C4-2B (cell line): Measurements from ENCODE around the gene MIPEP.

Experiments
- ZFX ChIP-seq: fragments of 450-650 bp; IDR thresholded peaks from 2 replicates; pipeline ENCODE4 v1.6.1; 2017
- TF ChIP-seq, protein P1 (sequence below): fragments of 450-650 bp; conservative IDR thresholded peaks from 2 replicates; pipeline ENCODE4 v1.5.1; 2017; ENCODE audit warnings: mild to moderate bottlenecking

GRCh38 chr13:23736541-23736940, 152.7 kb downstream of the MIPEP start:
- TF ChIP-seq, protein P1, sequence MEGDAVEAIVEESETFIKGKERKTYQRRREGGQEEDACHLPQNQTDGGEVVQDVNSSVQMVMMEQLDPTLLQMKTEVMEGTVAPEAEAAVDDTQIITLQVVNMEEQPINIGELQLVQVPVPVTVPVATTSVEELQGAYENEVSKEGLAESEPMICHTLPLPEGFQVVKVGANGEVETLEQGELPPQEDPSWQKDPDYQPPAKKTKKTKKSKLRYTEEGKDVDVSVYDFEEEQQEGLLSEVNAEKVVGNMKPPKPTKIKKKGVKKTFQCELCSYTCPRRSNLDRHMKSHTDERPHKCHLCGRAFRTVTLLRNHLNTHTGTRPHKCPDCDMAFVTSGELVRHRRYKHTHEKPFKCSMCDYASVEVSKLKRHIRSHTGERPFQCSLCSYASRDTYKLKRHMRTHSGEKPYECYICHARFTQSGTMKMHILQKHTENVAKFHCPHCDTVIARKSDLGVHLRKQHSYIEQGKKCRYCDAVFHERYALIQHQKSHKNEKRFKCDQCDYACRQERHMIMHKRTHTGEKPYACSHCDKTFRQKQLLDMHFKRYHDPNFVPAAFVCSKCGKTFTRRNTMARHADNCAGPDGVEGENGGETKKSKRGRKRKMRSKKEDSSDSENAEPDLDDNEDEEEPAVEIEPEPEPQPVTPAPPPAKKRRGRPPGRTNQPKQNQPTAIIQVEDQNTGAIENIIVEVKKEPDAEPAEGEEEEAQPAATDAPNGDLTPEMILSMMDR, result no peak
- no peak for TF ChIP-seq ZFX
